Endothelial cell (in vitro differentiated cells): Measurements from ENCODE around the gene C4orf54. TPM values are rescaled to one million over a fixed set of nuclear protein-coding genes. Genes with fewer than 3 reads are reported as not detected.

Source experiments
- DNase-seq: peaks from one replicate; pipeline ENCODE4 v3.0.0; 2021; ENCODE audit warnings: low spot score
- H3K27ac Mint-ChIP-seq: one replicate; pipeline ENCODE4 v1.8.0; 2021; ENCODE audit warnings: mixed read lengths, inconsistent platforms; ENCODE audit not compliant: unreplicated experiment
- H3K27me3 Mint-ChIP-seq: one replicate; pipeline ENCODE4 v1.8.0; 2021; ENCODE audit warnings: mild to moderate bottlenecking, moderate library complexity, mixed read lengths, inconsistent platforms; ENCODE audit not compliant: unreplicated experiment
- H3K36me3 Mint-ChIP-seq: one replicate; pipeline ENCODE4 v1.8.0; 2021; ENCODE audit warnings: mild to moderate bottlenecking, low read depth, mixed read lengths, inconsistent platforms; ENCODE audit not compliant: unreplicated experiment
- H3K4me1 Mint-ChIP-seq: one replicate; pipeline ENCODE4 v1.8.0; 2021; ENCODE audit warnings: mild to moderate bottlenecking, mixed read lengths, inconsistent platforms; ENCODE audit not compliant: unreplicated experiment
- H3K4me3 Mint-ChIP-seq: one replicate; pipeline ENCODE4 v1.8.0; 2021; ENCODE audit warnings: mild to moderate bottlenecking, mixed read lengths, inconsistent platforms; ENCODE audit not compliant: unreplicated experiment
- H3K9me3 Mint-ChIP-seq: one replicate; pipeline ENCODE4 v1.8.0; 2021; ENCODE audit warnings: mixed read lengths, inconsistent platforms; ENCODE audit not compliant: unreplicated experiment
- CTCF ChIP-seq: fragments of 200-600 bp; sonication (generic); IDR thresholded peaks from one replicate; pipeline ENCODE4 v1.5.0; 2021; ENCODE audit warnings: antibody characterized with exemption; ENCODE audit not compliant: unreplicated experiment
- total RNA-seq: library from RNA; stranded (reverse); fragmentation: NEBNext Ultra II Directional; extraction: Animal tissue kit (Norgen Biotek cat#: 25700); gene quantifications from one replicate; pipeline ENCODE4 v1.2.1, GENCODE V29; 2021; ENCODE audit not compliant: unreplicated experiment

Gene C4orf54
- total RNA-seq, 1 donor from 2014 or later: not detected

GRCh38 chr4:99645638-99646037, 12.0 kb downstream of the C4orf54 start:
- no peak overlapping the region for H3K27ac Mint-ChIP-seq
- H3K9me3 Mint-ChIP-seq: no peaks in the 10 kb centered on the region
- no peak for DNase-seq
- TF ChIP-seq CTCF: no peak
- H3K4me1 Mint-ChIP-seq: peaks cover 16% of the 10 kb centered on the region
- no peaks in the 10 kb centered on the region for H3K36me3 Mint-ChIP-seq
- peaks cover 3% of the 10 kb centered on the region for H3K27me3 Mint-ChIP-seq
- H3K4me3 Mint-ChIP-seq: no peak overlapping the region

GRCh38 chr4:99645036-99645435, 12.6 kb downstream of the C4orf54 start:
- H3K36me3 Mint-ChIP-seq: no peaks in the 10 kb centered on the region
- peaks cover 19% of the 10 kb centered on the region for H3K4me1 Mint-ChIP-seq
- no peaks in the 10 kb centered on the region for H3K9me3 Mint-ChIP-seq
- H3K4me3 Mint-ChIP-seq: no peak overlapping the region
- no peak for TF ChIP-seq CTCF
- H3K27me3 Mint-ChIP-seq: peaks cover 3% of the 10 kb centered on the region
- no peak for DNase-seq
- H3K27ac Mint-ChIP-seq: no peak overlapping the region

GRCh38 chr4:99644453-99644852, 13.2 kb downstream of the C4orf54 start:
- TF ChIP-seq CTCF: no peak
- Mint-ChIP-seq H3K27me3 (peaks cover 3% of the 10 kb centered on the region), H3K4me3 (no peak overlapping the region), H3K4me1 (peaks cover 19% of the 10 kb centered on the region), H3K9me3 (no peaks in the 10 kb centered on the region), H3K36me3 (no peaks in the 10 kb centered on the region), H3K27ac (no peak overlapping the region)
- no peak for DNase-seq

GRCh38 chr4:99642725-99643489, 14.7 kb downstream of the C4orf54 start:
- Mint-ChIP-seq H3K27ac (no peak overlapping the region), H3K4me3 (no peak overlapping the region), H3K4me1 (peaks cover 19% of the 10 kb centered on the region), H3K9me3 (no peaks in the 10 kb centered on the region), H3K27me3 (peaks cover 3% of the 10 kb centered on the region), H3K36me3 (no peaks in the 10 kb centered on the region)
- no peak for TF ChIP-seq CTCF
- no peak for DNase-seq

- Mint-ChIP-seq H3K4me1 (peaks cover 19% of the 10 kb centered on the region), H3K27ac (peak overlapping the region; percentile 6), H3K9me3 (no peaks in the 10 kb centered on the region), H3K36me3 (no peaks in the 10 kb centered on the region), H3K4me3 (no peak overlapping the region), H3K27me3 (peaks cover 3% of the 10 kb centered on the region)
- DNase-seq: no peak
- TF ChIP-seq CTCF: no peak
Measured at GRCh38 chr4:99640676-99641075, 17.0 kb downstream of the C4orf54 start.
